ENCODE measurements around the gene SIM2.

Gene SIM2

GRCh38 chr21:36695671-36696389 is 3.1 kb upstream of the SIM2 start:
- in situ Hi-C loops (cut with HindIII; ENCODE audit: low sequenced_read_pairs), result no loop called here
- TF ChIP-seq CTCF (IDR thresholded peaks at IDR 0.05; ENCODE audit: low read depth, low read length), result no peak
- no peak for DNase-seq (ENCODE audit: low read depth, low spot score)
- H3K4me3 ChIP-seq (ENCODE audit: low read depth, low read length), result no peak overlapping the region

GRCh38 chr21:36696390-36697059 is 2.4 kb upstream of the SIM2 start:
- TF ChIP-seq CTCF (IDR thresholded peaks at IDR 0.05; ENCODE audit: low read depth, low read length), result no peak
- DNase-seq (ENCODE audit: low read depth, low spot score), result no peak
- H3K4me3 ChIP-seq (ENCODE audit: low read depth, low read length), result no peak overlapping the region
- in situ Hi-C loops (cut with HindIII; ENCODE audit: low sequenced_read_pairs), result no loop called here

GRCh38 chr21:36697060-36697850 is 1.7 kb upstream of the SIM2 start:
- H3K4me3 ChIP-seq (ENCODE audit: low read depth, low read length), result no peak overlapping the region
- in situ Hi-C loops (cut with HindIII; ENCODE audit: low sequenced_read_pairs), result no loop called here
- no peak for TF ChIP-seq CTCF (IDR thresholded peaks at IDR 0.05; ENCODE audit: low read depth, low read length)
- DNase-seq (ENCODE audit: low read depth, low spot score), result no peak

- TF ChIP-seq CTCF (IDR thresholded peaks at IDR 0.05; ENCODE audit: low read depth, low read length), result no peak
- no peak for DNase-seq (ENCODE audit: low read depth, low spot score)
- H3K4me3 ChIP-seq (ENCODE audit: low read depth, low read length), result no peak overlapping the region
- in situ Hi-C loops (cut with HindIII; ENCODE audit: low sequenced_read_pairs), result no loop called here
These were observed 997 bp upstream of the SIM2 start for GRCh38 chr21:36697851-36698384.

GRCh38 chr21:36698385-36698980 is 432 bp upstream of the SIM2 start:
- no peak for TF ChIP-seq CTCF (IDR thresholded peaks at IDR 0.05; ENCODE audit: low read depth, low read length)
- DNase-seq (ENCODE audit: low read depth, low spot score), result no peak
- in situ Hi-C loops (cut with HindIII; ENCODE audit: low sequenced_read_pairs), result no loop called here
- no peak overlapping the region for H3K4me3 ChIP-seq (ENCODE audit: low read depth, low read length)
